Spinal cord (tissue), 10 donors: ENCODE data around the gene ATP6V1B1. TPM values are rescaled to one million over a fixed set of nuclear protein-coding genes. Genes with fewer than 3 reads are reported as not detected.
A peak's percentile ranks its signal among the peaks of the same experiment; 100 is the strongest.

Source experiments
- DNase-seq, 6 donors: peaks; one replicate each; pipeline versions ENCODE4 v3.0.0 to v3.0.0-alpha.2; 2013 to 2015; ENCODE audit warnings: low spot score in 6 of 6, low read depth in 4 of 6
- H3K27ac ChIP-seq: one replicate; pipeline ENCODE4 v1.5.1; 2013; ENCODE audit warnings: low read depth, low read length, control low read depth
- H3K27me3 ChIP-seq: one replicate; pipeline ENCODE4 v1.6.1; 2013; ENCODE audit warnings: low read length; ENCODE audit not compliant: control insufficient read depth, insufficient read depth
- H3K36me3 ChIP-seq: one replicate; pipeline ENCODE4 v1.6.1; 2013; ENCODE audit warnings: low read length; ENCODE audit not compliant: control insufficient read depth, insufficient read depth
- H3K4me1 ChIP-seq: one replicate; pipeline ENCODE4 v1.6.1; 2013; ENCODE audit warnings: low read length; ENCODE audit not compliant: control insufficient read depth, insufficient read depth
- H3K4me3 ChIP-seq: one replicate; pipeline ENCODE4 v1.5.1; 2013; ENCODE audit warnings: low read depth, low read length, control low read depth
- H3K9me3 ChIP-seq: one replicate; pipeline ENCODE4 v1.6.1; 2013; ENCODE audit warnings: low read length; ENCODE audit not compliant: control insufficient read depth, insufficient read depth
- WGBS: methylation state at CpG from one replicate; pipeline ENCODE4 v1.1.5; 2013; ENCODE audit warnings: missing lambda C conversion rate; ENCODE audit not compliant: insufficient coverage; 5-methylcytosine and 5-hydroxymethylcytosine counted together
- polyA plus RNA-seq, 2 donors: library from polyadenylated mRNA; unstranded; fragments of 120-200 nt; gene quantifications; one replicate each; pipeline ENCODE4 v1.2.1, GENCODE V29; 2013; ENCODE audit not compliant: insufficient read length in 2 of 2
- total RNA-seq, 2 donors: library from RNA; depleted of rRNA in 1 of 2; stranded (reverse); fragments of 120-200 nt in 1 of 2; fragments of >200 nt in 1 of 2; gene quantifications; one replicate each; pipeline versions ENCODE4 v1.2.3 to v1.2.4, GENCODE V29; 2013 to 2014
- donor health status: healthy.

ATP6V1B1 gene
- total and polyA plus RNA-seq, 4 donors = 0.39 to 0.59 (median 0.40) TPM; not detected in 1

DNA sequence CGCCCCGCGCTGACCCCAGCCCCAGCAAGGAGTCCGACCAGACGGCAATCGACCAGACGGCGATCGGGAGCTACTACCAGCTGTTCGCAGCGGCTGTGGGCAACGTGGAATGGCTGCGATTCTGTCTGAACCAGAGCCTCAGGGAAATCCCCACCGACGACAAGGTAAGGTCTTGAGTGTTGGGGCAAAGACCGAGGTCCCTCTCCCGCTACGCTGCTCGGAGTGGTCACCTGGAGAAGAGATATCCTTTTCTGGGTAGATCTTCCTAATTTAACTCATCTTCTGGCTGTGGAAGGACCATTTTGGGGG lies 43.4 kb downstream of the ATP6V1B1 start:
- WGBS = 12% methylated on average over 16 of the region's 19 CpGs
- H3K36me3 ChIP-seq = peaks cover 12% of the 10 kb centered on the region
- H3K9me3 ChIP-seq = no peaks in the 10 kb centered on the region
- no peaks in the 10 kb centered on the region for H3K27me3 ChIP-seq
- DNase-seq = no peak
- no peak overlapping the region for H3K27ac ChIP-seq
- no peak overlapping the region for H3K4me3 ChIP-seq
- peaks cover 16% of the 10 kb centered on the region for H3K4me1 ChIP-seq

- Histone ChIP-seq H3K36me3 (peaks cover 14% of the 10 kb centered on the region), H3K4me3 (no peak overlapping the region), H3K27ac (no peak overlapping the region), H3K4me1 (peaks cover 18% of the 10 kb centered on the region), H3K9me3 (no peaks in the 10 kb centered on the region), H3K27me3 (no peaks in the 10 kb centered on the region)
- DNase-seq = no peak
- WGBS = 91% methylated on average over 7 of the region's 9 CpGs
These were observed 43.9 kb downstream of the ATP6V1B1 start for GRCh38 chr2:70979626-70980025.

GRCh38 chr2:70981421-70981820 lies 45.7 kb downstream of the ATP6V1B1 start:
- Histone ChIP-seq H3K9me3 (no peaks in the 10 kb centered on the region), H3K27me3 (no peaks in the 10 kb centered on the region), H3K4me3 (no peak overlapping the region), H3K4me1 (peaks cover 21% of the 10 kb centered on the region), H3K36me3 (peaks cover 28% of the 10 kb centered on the region), H3K27ac (no peak overlapping the region)
- no peak for DNase-seq
- WGBS = 83% methylated on average over 1 of the region's 2 CpGs

GRCh38 chr2:70981866-70982810 lies 46.4 kb downstream of the ATP6V1B1 start:
- Histone ChIP-seq H3K36me3 (peaks cover 34% of the 10 kb centered on the region), H3K27me3 (no peaks in the 10 kb centered on the region), H3K27ac (no peak overlapping the region), H3K4me3 (no peak overlapping the region), H3K9me3 (no peaks in the 10 kb centered on the region), H3K4me1 (peaks cover 21% of the 10 kb centered on the region)
- whole genome bisulfite sequencing = 90% methylated on average over 10 of the region's 14 CpGs
- DNase-seq = no peak

DNA sequence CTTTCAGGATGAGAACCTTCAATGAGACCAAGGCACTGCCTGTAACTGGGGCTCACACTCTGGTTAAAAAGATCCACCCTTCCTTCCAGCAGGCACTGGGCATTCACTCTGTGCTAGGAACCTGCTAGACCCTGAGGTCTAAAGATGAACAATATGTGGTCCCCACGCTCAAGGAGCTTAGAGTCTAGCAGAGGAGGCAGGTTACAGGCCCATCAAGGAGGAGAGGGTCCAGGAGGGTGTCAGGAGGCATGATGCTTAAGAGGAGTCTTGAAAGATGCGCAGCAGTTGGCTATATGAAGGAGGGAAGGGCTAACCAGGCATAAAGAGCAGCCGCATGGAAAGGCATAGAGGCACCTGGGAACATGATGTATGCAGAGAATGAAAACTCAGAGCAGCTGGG lies 47.3 kb downstream of the ATP6V1B1 start:
- no peak overlapping the region for H3K27ac ChIP-seq
- DNase-seq = no peak
- H3K4me1 ChIP-seq = peaks cover 17% of the 10 kb centered on the region
- H3K4me3 ChIP-seq = no peak overlapping the region
- H3K9me3 ChIP-seq = no peaks in the 10 kb centered on the region
- peaks cover 38% of the 10 kb centered on the region for H3K36me3 ChIP-seq
- H3K27me3 ChIP-seq = no peaks in the 10 kb centered on the region
- WGBS = 98% methylated on average over 3 of the region's 3 CpGs

GRCh38 chr2:70983506-70984227 lies 48.0 kb downstream of the ATP6V1B1 start:
- DNase-seq = no peak
- H3K27ac ChIP-seq = no peak overlapping the region
- H3K9me3 ChIP-seq = no peaks in the 10 kb centered on the region
- H3K4me3 ChIP-seq = no peak overlapping the region
- peaks cover 45% of the 10 kb centered on the region for H3K36me3 ChIP-seq
- 90% methylated on average over 3 of the region's 8 CpGs for WGBS
- peaks cover 11% of the 10 kb centered on the region for H3K4me1 ChIP-seq
- no peaks in the 10 kb centered on the region for H3K27me3 ChIP-seq

- H3K4me1 ChIP-seq = peaks cover 6% of the 10 kb centered on the region
- peaks cover 50% of the 10 kb centered on the region for H3K36me3 ChIP-seq
- WGBS = 93% methylated on average over 3 of the region's 3 CpGs
- no peak for DNase-seq
- H3K27me3 ChIP-seq = no peaks in the 10 kb centered on the region
- no peak overlapping the region for H3K27ac ChIP-seq
- H3K9me3 ChIP-seq = no peaks in the 10 kb centered on the region
- no peak overlapping the region for H3K4me3 ChIP-seq
These were observed 48.5 kb downstream of the ATP6V1B1 start for GRCh38 chr2:70984228-70984575.

- Histone ChIP-seq H3K9me3 (no peaks in the 10 kb centered on the region), H3K27ac (no peak overlapping the region), H3K4me3 (no peak overlapping the region), H3K36me3 (peaks cover 50% of the 10 kb centered on the region), H3K27me3 (no peaks in the 10 kb centered on the region), H3K4me1 (peaks cover 5% of the 10 kb centered on the region)
- WGBS = 26% methylated on average over 28 of the region's 32 CpGs
- peak in 2 of 6 donors; percentile 40 to 56 for DNase-seq
These were observed 49.0 kb downstream of the ATP6V1B1 start for GRCh38 chr2:70984576-70985282.

- H3K27me3 ChIP-seq = no peaks in the 10 kb centered on the region
- WGBS = no CpG with 5 or more reads among the region's 5 CpGs
- H3K36me3 ChIP-seq = peaks cover 53% of the 10 kb centered on the region
- peaks cover 5% of the 10 kb centered on the region for H3K4me1 ChIP-seq
- H3K27ac ChIP-seq = no peak overlapping the region
- no peak overlapping the region for H3K4me3 ChIP-seq
- DNase-seq = no peak
- no peaks in the 10 kb centered on the region for H3K9me3 ChIP-seq
These were observed 49.6 kb downstream of the ATP6V1B1 start for GRCh38 chr2:70985283-70985688.
